Measurements from ENCODE around the gene ZHX3. TPM values are rescaled to one million over a fixed set of nuclear protein-coding genes. Genes with fewer than 3 reads are reported as not detected.

The ZHX3 gene
- total and polyA plus RNA-seq, 2 of the 4 experiments (the other 2 are of a cell fraction): 25.0 to 28.0 TPM

GRCh38 chr20:41204304-41205265, 112.9 kb downstream of the ZHX3 start:
- Histone ChIP-seq H2AFZ (replicated peaks; ENCODE audit: low read length, poor library complexity) (no peak overlapping the region), H4K8ac (ENCODE audit: low read depth in 2 of 2, low read length in 2 of 2) (no peak overlapping the region), H3K9me3 (ENCODE audit: control insufficient read depth, insufficient read depth, low read length) (peaks cover 3% of the 10 kb centered on the region), H4K91ac (ENCODE audit: insufficient read depth, low read depth, low read length) (no peak overlapping the region), H3K9me1 (ENCODE audit: insufficient read depth, low read length) (peaks cover 10% of the 10 kb centered on the region; the same call in 1 of the 2 replicates), H3K14ac (replicated peaks; ENCODE audit: low read depth, low read length) (no peak overlapping the region), H3K4ac (ENCODE audit: low read depth, low read length) (no peak overlapping the region), H3K4me1 (ENCODE audit: control insufficient read depth, insufficient read depth, low read length) (0 out of 2 replicates have a peak, but pooled peaks cover 1% of the 10 kb centered on the region), H3K27ac (ENCODE audit: insufficient read depth, low read length) (no peak overlapping the region), H2BK5ac (ENCODE audit: low read depth, low read length, poor library complexity, severe bottlenecking) (no peak overlapping the region), H2BK20ac (ENCODE audit: low read depth, low read length) (no peak overlapping the region), H3K56ac (ENCODE audit: extremely low read depth, insufficient read depth, low read length) (no peak overlapping the region), H2AK5ac (ENCODE audit: low read depth, low read length) (no peak overlapping the region), H2BK120ac (ENCODE audit: low read depth, low read length) (no peak overlapping the region), H3K9ac (ENCODE audit: low read depth, low read length) (no peak overlapping the region), H3K4me3 (ENCODE audit: insufficient read depth, low read depth, low read length) (no peak overlapping the region), H3K27me3 (ENCODE audit: control insufficient read depth, insufficient read depth, low read length) (no peaks in the 10 kb centered on the region), H2BK15ac (ENCODE audit: low read depth, low read length) (no peak overlapping the region), H3K79me1 (ENCODE audit: low read depth in 1 of 2, low read length in 2 of 2) (peaks cover 17 to 54% of the 10 kb centered on the region in 2 experiments), H4K5ac (ENCODE audit: low read depth, low read length) (no peak overlapping the region), H3K4me2 (ENCODE audit: low read depth, low read length) (no peak overlapping the region), H2AK9ac (replicated peaks; ENCODE audit: low read depth, low read length, poor library complexity) (no peak overlapping the region), H4K20me1 (ENCODE audit: insufficient read depth, low read length) (no peaks in the 10 kb centered on the region), H3K23ac (ENCODE audit: low read depth, low read length) (no peak overlapping the region), H3K36me3 (ENCODE audit: control insufficient read depth, insufficient read depth, low read length) (peaks cover 31% of the 10 kb centered on the region), H3K18ac (ENCODE audit: low read depth, low read length) (no peak overlapping the region)
- DNase-seq (no peak), ATAC-seq (ENCODE audit: low read depth) (no peak)
- CTCF ChIA-PET: no interaction called here
- TSS peak; percentile 48 for BruUV-seq (replicated peaks)
- POLR2A ChIA-PET (ENCODE audit: unreplicated experiment): no interaction called here
- in situ Hi-C loops (cut with MboI; ENCODE audit: low sequenced_read_pairs) (no loop called here), intact Hi-C loops (cut with micrococcal nuclease) (no loop called here), dilution Hi-C loops (cut with HindIII; ENCODE audit: low sequenced_read_pairs, unreplicated experiment) (no loop called here)
- WGBS, 2 experiments (ENCODE audit: extremely low coverage in 2 of 2, insufficient read length in 1 of 2): 100% methylated on average over 3 of the region's 8 CpGs; no CpG with 5 or more reads in 1 of the 2 experiments
- TF ChIP-seq POLR2A (IDR thresholded peaks at IDR 0.05; ENCODE audit: low read depth, low read length): no peak
